HepG2 (cell line): Measurements from ENCODE around the gene LENG1. TPM values are rescaled to one million over a fixed set of nuclear protein-coding genes. Genes with fewer than 3 reads are reported as not detected.

Experiments
- CBX2 ChIP-seq, 2 experiments: fragments of 200-600 bp in 1 of 2; sonication (generic); formaldehyde crosslinking in 1 of 2; IDR thresholded peaks; 2 replicates each; pipeline versions ENCODE4 v1.7.0 to v1.8.1; 2018 to 2022; ENCODE audit warnings: low read depth in 2 of 2, low read length in 1 of 2, mild to moderate bottlenecking in 1 of 2, missing genetic modification reagents in 1 of 2
- FOXO1 ChIP-seq: sonication (generic); formaldehyde crosslinking; IDR thresholded peaks from 2 replicates; pipeline ENCODE4 v1.4.0; 2020; ENCODE audit warnings: missing genetic modification reagents
- MXI1 ChIP-seq: IDR thresholded peaks from 3 replicates; pipeline ENCODE4 v1.6.1; 2012; ENCODE audit warnings: low read depth, low read length, inconsistent platforms, borderline replicate concordance
- PPARG ChIP-seq: conservative IDR thresholded peaks from 2 replicates; pipeline ENCODE4 v1.6.1; 2016; ENCODE audit warnings: missing biosample characterization, missing genetic modification reagents
- RFX1 ChIP-seq: fragments of 450-650 bp; IDR thresholded peaks from 2 replicates; pipeline ENCODE4 v1.6.1; 2017
- THAP11 ChIP-seq: IDR thresholded peaks from 2 replicates; pipeline ENCODE4 v1.6.1; 2016; ENCODE audit warnings: missing biosample characterization, missing genetic modification reagents
- TMF1 ChIP-seq: sonication (generic); formaldehyde crosslinking; IDR thresholded peaks from 2 replicates; pipeline ENCODE4 v1.8.1; 2022; ENCODE audit warnings: low read depth, missing genetic modification reagents
- TSC22D2 ChIP-seq: sonication (generic); formaldehyde crosslinking; IDR thresholded peaks from 2 replicates; pipeline ENCODE4 v1.5.1; 2020; ENCODE audit warnings: missing genetic modification reagents, mild to moderate bottlenecking, borderline replicate concordance
- ZBTB21 ChIP-seq: sonication (generic); formaldehyde crosslinking; IDR thresholded peaks from 2 replicates; pipeline ENCODE4 v1.4.0; 2020; ENCODE audit warnings: missing genetic modification reagents
- ZFP37 ChIP-seq: sonication (generic); formaldehyde crosslinking; IDR thresholded peaks from 2 replicates; pipeline ENCODE4 v1.4.0; 2020; ENCODE audit warnings: missing genetic modification reagents, borderline replicate concordance
- ZNF329 ChIP-seq: sonication (generic); formaldehyde crosslinking; IDR thresholded peaks from 2 replicates; pipeline ENCODE4 v1.9.0; 2021; ENCODE audit warnings: low read depth, mild to moderate bottlenecking, missing genetic modification reagents
- polyA plus RNA-seq, 8 experiments: library from polyadenylated mRNA; depleted of rRNA in 3 of 8; stranded (reverse) in 7 of 8; unstranded in 1 of 8; fragments of >200 nt; fragmentation: Illumina TruSeq in 4 of 8; extraction: Trizol in 4 of 8; gene quantifications; 2 replicates each; pipeline versions ENCODE4 v1.2.1 to v1.2.3, GENCODE V29; 2011 to 2016; ENCODE audit warnings: low read depth in 4 of 8, missing spikeins in 1 of 8, mixed read lengths in 1 of 8; ENCODE audit not compliant: insufficient read depth in 1 of 8
- total RNA-seq, 5 experiments: library from RNA; depleted of rRNA; stranded (reverse); fragments of >200 nt; fragmentation: Illumina TruSeq; extraction: Trizol; gene quantifications; 2 replicates each; pipeline ENCODE4 v1.2.3, GENCODE V29; 2016; ENCODE audit warnings: low read depth in 1 of 5
- TF ChIP-seq, protein P1 (sequence below): IDR thresholded peaks from 2 replicates; pipeline ENCODE4 v1.6.1; 2016; ENCODE audit warnings: low read depth, missing genetic modification reagents, missing compliant biosample characterization
- TF ChIP-seq, protein P2 (sequence below): sonication (generic); formaldehyde crosslinking; IDR thresholded peaks from 2 replicates; pipeline ENCODE4 v1.4.0; 2020; ENCODE audit warnings: missing genetic modification reagents
- TF ChIP-seq, protein P3 (sequence below): sonication (generic); formaldehyde crosslinking; IDR thresholded peaks from 2 replicates; pipeline ENCODE4 v1.5.0; 2020; ENCODE audit warnings: mild to moderate bottlenecking, missing genetic modification reagents, moderate library complexity

The LENG1 gene
- total and polyA plus RNA-seq, 2 of the 13 experiments (the other 11 are each of a cell fraction or from before 2014, with no cell fraction given): 1.8 to 3.8 TPM

DNA sequence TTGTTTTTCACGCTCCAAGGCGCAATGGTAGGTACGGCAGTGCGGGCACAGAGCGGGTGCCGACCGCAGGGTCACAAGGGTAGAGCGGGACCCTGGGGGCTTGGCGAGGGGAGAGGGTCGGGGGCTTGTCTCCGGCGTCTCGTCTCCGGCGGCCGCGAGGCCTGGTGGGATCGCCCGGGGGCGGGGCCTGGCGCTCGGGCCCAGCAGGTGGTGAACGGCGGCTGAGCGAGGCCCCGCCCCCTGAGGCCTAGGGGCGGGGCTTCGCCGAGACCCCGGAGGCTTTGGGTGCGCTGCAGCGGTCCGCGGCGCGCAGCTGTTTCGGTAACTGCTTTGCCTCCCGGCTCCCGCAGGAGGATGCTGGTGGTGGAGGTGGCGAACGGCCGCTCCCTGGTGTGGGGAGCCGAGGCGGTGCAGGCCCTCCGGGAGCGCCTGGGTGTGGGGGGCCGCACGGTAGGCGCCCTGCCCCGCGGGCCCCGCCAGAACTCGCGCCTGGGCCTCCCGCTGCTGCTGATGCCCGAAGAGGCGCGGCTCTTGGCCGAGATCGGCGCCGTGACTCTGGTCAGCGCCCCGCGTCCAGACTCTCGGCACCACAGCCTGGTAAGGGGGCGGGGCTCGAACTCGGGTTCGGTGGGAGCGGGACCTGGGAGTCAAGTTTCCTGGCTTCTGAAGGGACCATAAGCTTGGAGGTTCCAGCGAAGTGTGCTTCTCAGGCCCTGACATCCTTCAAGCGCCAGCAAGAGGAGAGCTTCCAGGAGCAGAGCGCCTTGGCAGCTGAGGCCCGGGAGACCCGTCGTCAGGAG is 31.7 kb upstream of the LENG1 start, which contains the start of gene TSEN34 (continued):
- TF ChIP-seq ZNF329 (CRISPR knock-in tag): 0 out of 2 replicates have a peak, but pooled peaks have one; percentile 17
- TF ChIP-seq TMF1 (CRISPR knock-in tag): no peak
- no peak for TF ChIP-seq ZBTB21
- TF ChIP-seq CBX2 (IDR thresholded peaks at IDR 0.05; ENCODE audit: low read depth, low read length): no peak
- TF ChIP-seq CBX2 (CRISPR knock-in tag; IDR thresholded peaks at IDR 0.05; ENCODE audit: low read depth): 0 out of 2 replicates have a peak, but pooled peaks have one; percentile 13
- no peak for TF ChIP-seq PPARG (CRISPR knock-in tag)
- TF ChIP-seq THAP11 (CRISPR knock-in tag): no peak
- peak; percentile 68; the same call in 2 of the 3 replicates for TF ChIP-seq MXI1
- no peak for TF ChIP-seq ZFP37
- TF ChIP-seq, protein P1, sequence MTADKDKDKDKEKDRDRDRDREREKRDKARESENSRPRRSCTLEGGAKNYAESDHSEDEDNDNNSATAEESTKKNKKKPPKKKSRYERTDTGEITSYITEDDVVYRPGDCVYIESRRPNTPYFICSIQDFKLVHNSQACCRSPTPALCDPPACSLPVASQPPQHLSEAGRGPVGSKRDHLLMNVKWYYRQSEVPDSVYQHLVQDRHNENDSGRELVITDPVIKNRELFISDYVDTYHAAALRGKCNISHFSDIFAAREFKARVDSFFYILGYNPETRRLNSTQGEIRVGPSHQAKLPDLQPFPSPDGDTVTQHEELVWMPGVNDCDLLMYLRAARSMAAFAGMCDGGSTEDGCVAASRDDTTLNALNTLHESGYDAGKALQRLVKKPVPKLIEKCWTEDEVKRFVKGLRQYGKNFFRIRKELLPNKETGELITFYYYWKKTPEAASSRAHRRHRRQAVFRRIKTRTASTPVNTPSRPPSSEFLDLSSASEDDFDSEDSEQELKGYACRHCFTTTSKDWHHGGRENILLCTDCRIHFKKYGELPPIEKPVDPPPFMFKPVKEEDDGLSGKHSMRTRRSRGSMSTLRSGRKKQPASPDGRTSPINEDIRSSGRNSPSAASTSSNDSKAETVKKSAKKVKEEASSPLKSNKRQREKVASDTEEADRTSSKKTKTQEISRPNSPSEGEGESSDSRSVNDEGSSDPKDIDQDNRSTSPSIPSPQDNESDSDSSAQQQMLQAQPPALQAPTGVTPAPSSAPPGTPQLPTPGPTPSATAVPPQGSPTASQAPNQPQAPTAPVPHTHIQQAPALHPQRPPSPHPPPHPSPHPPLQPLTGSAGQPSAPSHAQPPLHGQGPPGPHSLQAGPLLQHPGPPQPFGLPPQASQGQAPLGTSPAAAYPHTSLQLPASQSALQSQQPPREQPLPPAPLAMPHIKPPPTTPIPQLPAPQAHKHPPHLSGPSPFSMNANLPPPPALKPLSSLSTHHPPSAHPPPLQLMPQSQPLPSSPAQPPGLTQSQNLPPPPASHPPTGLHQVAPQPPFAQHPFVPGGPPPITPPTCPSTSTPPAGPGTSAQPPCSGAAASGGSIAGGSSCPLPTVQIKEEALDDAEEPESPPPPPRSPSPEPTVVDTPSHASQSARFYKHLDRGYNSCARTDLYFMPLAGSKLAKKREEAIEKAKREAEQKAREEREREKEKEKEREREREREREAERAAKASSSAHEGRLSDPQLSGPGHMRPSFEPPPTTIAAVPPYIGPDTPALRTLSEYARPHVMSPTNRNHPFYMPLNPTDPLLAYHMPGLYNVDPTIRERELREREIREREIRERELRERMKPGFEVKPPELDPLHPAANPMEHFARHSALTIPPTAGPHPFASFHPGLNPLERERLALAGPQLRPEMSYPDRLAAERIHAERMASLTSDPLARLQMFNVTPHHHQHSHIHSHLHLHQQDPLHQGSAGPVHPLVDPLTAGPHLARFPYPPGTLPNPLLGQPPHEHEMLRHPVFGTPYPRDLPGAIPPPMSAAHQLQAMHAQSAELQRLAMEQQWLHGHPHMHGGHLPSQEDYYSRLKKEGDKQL (CRISPR knock-in tag): no peak
- no peak; the same call in 1 of the 2 replicates for TF ChIP-seq FOXO1 (CRISPR knock-in tag)
- TF ChIP-seq RFX1: no peak
- TF ChIP-seq, protein P2, sequence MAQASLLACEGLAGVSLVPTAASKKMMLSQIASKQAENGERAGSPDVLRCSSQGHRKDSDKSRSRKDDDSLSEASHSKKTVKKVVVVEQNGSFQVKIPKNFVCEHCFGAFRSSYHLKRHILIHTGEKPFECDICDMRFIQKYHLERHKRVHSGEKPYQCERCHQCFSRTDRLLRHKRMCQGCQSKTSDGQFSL (CRISPR knock-in tag): no peak
- TF ChIP-seq TSC22D2 (CRISPR knock-in tag): 0 out of 2 replicates have a peak, but pooled peaks have one; percentile 9
- TF ChIP-seq, protein P3, sequence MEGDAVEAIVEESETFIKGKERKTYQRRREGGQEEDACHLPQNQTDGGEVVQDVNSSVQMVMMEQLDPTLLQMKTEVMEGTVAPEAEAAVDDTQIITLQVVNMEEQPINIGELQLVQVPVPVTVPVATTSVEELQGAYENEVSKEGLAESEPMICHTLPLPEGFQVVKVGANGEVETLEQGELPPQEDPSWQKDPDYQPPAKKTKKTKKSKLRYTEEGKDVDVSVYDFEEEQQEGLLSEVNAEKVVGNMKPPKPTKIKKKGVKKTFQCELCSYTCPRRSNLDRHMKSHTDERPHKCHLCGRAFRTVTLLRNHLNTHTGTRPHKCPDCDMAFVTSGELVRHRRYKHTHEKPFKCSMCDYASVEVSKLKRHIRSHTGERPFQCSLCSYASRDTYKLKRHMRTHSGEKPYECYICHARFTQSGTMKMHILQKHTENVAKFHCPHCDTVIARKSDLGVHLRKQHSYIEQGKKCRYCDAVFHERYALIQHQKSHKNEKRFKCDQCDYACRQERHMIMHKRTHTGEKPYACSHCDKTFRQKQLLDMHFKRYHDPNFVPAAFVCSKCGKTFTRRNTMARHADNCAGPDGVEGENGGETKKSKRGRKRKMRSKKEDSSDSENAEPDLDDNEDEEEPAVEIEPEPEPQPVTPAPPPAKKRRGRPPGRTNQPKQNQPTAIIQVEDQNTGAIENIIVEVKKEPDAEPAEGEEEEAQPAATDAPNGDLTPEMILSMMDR (CRISPR knock-in tag): no peak
